ENCODE measurements around the gene SALL1. TPM values are rescaled to one million over a fixed set of nuclear protein-coding genes. Genes with fewer than 3 reads are reported as not detected.

Gene SALL1
- total and polyA plus RNA-seq, 4 donors = 0.06 TPM; not detected in 3

DNA sequence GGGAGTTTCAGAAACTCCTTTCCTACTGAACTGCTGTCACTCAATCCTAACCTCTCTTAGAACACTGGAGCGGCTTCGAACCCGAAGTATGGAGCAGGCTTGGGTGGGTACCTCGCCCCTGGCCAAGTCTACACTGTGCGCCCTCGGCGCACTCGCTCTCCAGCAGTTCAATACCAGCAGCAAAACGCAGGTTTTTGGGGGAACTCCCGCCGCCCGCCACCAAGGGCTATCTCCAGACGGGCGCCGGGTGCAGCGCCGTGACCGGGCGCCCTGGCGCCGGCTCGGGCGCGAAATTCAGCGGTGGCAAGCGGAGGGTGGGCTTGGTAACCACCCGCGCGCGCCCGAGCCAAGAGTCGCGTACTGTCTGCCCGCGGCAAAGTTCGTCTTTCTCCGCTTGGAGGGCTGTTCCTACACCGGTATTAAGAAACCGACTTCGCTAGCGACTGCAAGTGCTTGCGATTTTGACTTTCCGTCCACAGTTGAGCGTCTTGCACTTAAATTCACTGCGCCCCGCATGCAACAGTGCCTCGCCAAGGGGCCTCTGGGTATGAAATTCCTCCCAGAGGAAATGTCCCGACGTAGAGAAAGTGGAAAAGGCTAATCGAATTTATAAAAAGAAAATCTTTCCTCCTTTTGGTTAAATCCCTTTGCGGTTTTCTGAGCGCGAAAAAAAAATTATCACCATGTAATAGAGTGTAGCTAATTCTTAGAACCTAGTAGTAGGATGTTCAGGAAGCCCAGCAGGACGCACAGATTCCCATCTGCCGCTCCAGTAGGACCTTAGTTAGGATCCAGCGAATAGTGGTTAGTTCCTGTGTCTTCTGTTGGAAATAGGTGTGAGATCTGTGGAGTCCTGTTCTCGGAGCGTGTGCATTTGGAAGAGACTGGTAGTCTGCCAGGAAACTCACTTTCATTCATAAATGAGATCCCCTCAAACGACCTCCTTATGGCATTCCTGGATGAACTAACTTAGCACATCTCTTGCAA, 5.0 kb upstream of the SALL1 start:
- no peak overlapping the region for H3K27ac ChIP-seq (ENCODE audit: low read depth in 1 of 2, low read length in 1 of 2)
- DNase-seq (peak; percentile 30 to 46 (median 39)), ATAC-seq (ENCODE audit: insufficient read depth, low FRiP score) (no peak)
- no peak overlapping the region for H3K9ac ChIP-seq (ENCODE audit: insufficient read depth in 1 of 2, low read length in 2 of 2)
- 2 to 3% methylated on average over 59 of the region's 59 CpGs for WGBS, 2 donors
- TF ChIP-seq, protein P1, sequence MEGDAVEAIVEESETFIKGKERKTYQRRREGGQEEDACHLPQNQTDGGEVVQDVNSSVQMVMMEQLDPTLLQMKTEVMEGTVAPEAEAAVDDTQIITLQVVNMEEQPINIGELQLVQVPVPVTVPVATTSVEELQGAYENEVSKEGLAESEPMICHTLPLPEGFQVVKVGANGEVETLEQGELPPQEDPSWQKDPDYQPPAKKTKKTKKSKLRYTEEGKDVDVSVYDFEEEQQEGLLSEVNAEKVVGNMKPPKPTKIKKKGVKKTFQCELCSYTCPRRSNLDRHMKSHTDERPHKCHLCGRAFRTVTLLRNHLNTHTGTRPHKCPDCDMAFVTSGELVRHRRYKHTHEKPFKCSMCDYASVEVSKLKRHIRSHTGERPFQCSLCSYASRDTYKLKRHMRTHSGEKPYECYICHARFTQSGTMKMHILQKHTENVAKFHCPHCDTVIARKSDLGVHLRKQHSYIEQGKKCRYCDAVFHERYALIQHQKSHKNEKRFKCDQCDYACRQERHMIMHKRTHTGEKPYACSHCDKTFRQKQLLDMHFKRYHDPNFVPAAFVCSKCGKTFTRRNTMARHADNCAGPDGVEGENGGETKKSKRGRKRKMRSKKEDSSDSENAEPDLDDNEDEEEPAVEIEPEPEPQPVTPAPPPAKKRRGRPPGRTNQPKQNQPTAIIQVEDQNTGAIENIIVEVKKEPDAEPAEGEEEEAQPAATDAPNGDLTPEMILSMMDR (IDR thresholded peaks at IDR 0.05; ENCODE audit: control extremely low read depth, extremely low read depth) = no peak
- H3K4me3 ChIP-seq = no peak overlapping the region
- peaks cover 0 to 17% (median 0%) of the 10 kb centered on the region in 5 donors for H3K4me1 ChIP-seq (ENCODE audit: control insufficient read depth in 5 of 5, insufficient read depth in 5 of 5, low read length in 5 of 5)
- no peaks in the 10 kb centered on the region for H3K36me3 ChIP-seq (ENCODE audit: control insufficient read depth in 4 of 4, insufficient read depth in 4 of 4, low read length in 4 of 4)
- H3K9me3 ChIP-seq (ENCODE audit: control insufficient read depth in 4 of 4, insufficient read depth in 3 of 4, low read length in 3 of 4) = peaks cover 0 to 13% (median 0%) of the 10 kb centered on the region in 4 donors
- H3K27me3 ChIP-seq (ENCODE audit: control insufficient read depth in 3 of 3, insufficient read depth in 3 of 3, low read length in 2 of 3) = peaks cover 41 to 83% (median 63%) of the 10 kb centered on the region in 3 donors

DNA sequence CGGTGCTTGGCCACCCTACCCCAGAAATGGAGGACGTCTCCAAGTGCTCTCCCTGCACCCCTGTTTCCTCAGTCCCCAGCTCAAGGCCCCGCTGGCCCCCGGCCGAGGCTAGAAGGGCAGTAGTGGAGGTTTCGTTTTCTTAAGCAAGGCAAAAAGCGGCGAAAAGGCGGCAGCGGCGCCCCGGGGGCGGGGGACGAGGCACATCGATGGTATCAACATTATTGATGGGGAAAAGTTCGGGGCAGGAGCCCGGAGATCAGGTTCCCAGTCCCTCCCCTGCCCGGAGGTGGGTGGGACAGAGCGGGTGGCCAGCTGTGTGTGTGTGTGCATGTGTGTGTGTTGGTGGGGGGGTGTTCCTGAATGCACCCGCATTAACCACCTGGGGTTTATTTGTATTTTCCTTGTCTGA, 4.1 kb upstream of the SALL1 start:
- ATAC-seq (ENCODE audit: insufficient read depth, low FRiP score) = no peak
- 3% methylated on average over 20 of the region's 20 CpGs for WGBS, 2 donors
- Histone ChIP-seq H3K4me3 (no peak overlapping the region), H3K4me1 (ENCODE audit: control insufficient read depth in 5 of 5, insufficient read depth in 5 of 5, low read length in 5 of 5) (peaks cover 0 to 19% (median 0%) of the 10 kb centered on the region in 5 donors), H3K9ac (ENCODE audit: insufficient read depth in 1 of 2, low read length in 2 of 2) (no peak overlapping the region), H3K9me3 (ENCODE audit: control insufficient read depth in 4 of 4, insufficient read depth in 3 of 4, low read length in 3 of 4) (peaks cover 0 to 13% (median 0%) of the 10 kb centered on the region in 4 donors), H3K36me3 (ENCODE audit: control insufficient read depth in 4 of 4, insufficient read depth in 4 of 4, low read length in 4 of 4) (no peaks in the 10 kb centered on the region), H3K27ac (ENCODE audit: low read depth in 1 of 2, low read length in 1 of 2) (no peak overlapping the region), H3K27me3 (ENCODE audit: control insufficient read depth in 3 of 3, insufficient read depth in 3 of 3, low read length in 2 of 3) (peaks cover 47 to 84% (median 68%) of the 10 kb centered on the region in 3 donors)
- TF ChIP-seq, protein P1 (IDR thresholded peaks at IDR 0.05; ENCODE audit: control extremely low read depth, extremely low read depth) = no peak
- DNase-seq = peak in 1 of 3 donors; percentile 22

DNA sequence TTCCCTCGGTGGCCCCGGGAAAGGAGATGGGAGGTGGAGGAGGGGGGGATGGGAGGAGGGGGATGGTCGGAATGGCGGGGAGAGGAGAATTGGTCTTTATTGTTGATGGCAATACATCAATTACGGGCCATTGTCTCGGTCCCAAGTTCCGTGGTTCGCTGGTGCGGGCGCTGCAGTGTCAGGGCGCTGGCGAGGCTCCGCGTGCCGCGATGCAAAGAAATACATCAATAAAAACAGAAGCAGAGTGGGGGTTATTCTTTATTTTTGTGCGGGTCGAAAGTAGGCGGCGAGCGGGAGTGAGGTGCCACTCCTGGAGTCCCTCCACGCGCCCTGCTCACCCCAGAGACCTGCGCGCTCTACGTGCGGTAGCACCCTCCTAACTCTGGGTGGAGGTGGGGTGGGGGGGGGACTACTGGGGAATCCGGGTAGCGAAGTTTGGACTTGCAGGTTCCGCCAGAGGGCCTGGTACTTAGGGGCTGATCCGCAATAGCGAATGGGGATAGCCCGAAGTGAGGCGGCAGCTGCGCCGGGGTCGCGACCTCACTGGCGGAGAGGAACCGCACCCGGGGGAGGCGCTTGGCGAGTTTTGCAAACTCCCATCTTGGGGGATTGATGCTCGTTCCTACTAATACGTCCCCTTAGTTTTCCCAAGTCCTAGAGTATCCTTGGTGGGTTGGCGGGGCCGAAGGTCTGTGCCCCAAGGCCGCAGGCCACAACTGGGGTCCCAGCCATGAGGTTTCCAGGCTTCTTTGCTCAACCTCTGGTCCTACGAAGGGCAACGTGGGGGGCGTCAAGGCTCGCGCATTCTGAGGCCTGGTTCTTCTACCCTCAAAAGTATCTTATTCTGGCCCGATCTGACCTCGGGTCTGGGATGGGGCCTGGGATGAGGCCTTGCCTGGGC, 3.5 kb upstream of the SALL1 start:
- DNase-seq (peak in 2 of 3 donors; percentile 10 to 22), ATAC-seq (ENCODE audit: insufficient read depth, low FRiP score) (no peak)
- H3K4me1 ChIP-seq (ENCODE audit: control insufficient read depth in 5 of 5, insufficient read depth in 5 of 5, low read length in 5 of 5) = peaks cover 0 to 21% (median 0%) of the 10 kb centered on the region in 5 donors
- H3K4me3 ChIP-seq = no peak overlapping the region
- peaks cover 49 to 84% (median 73%) of the 10 kb centered on the region in 3 donors for H3K27me3 ChIP-seq (ENCODE audit: control insufficient read depth in 3 of 3, insufficient read depth in 3 of 3, low read length in 2 of 3)
- 9 to 14% methylated on average over 49 to 55 of the region's 55 CpGs for WGBS, 2 donors
- H3K9me3 ChIP-seq (ENCODE audit: control insufficient read depth in 4 of 4, insufficient read depth in 3 of 4, low read length in 3 of 4) = peaks cover 0 to 13% (median 0%) of the 10 kb centered on the region in 4 donors
- H3K9ac ChIP-seq (ENCODE audit: insufficient read depth in 1 of 2, low read length in 2 of 2) = no peak overlapping the region
- H3K36me3 ChIP-seq (ENCODE audit: control insufficient read depth in 4 of 4, insufficient read depth in 4 of 4, low read length in 4 of 4) = no peaks in the 10 kb centered on the region
- no peak overlapping the region for H3K27ac ChIP-seq (ENCODE audit: low read depth in 1 of 2, low read length in 1 of 2)
- TF ChIP-seq, protein P1 (IDR thresholded peaks at IDR 0.05; ENCODE audit: control extremely low read depth, extremely low read depth) = no peak

All from lung (tissue), 12 donors.